SK-N-SH treated with all-trans-retinoic acid at 6 μM for 48 hours (cell line): ENCODE measurements around the gene CAMSAP2.

Experiments used
- GLIS3 ChIP-seq: fragments of 250-450 bp; sonication (Bioruptor Pico); IDR thresholded peaks from 2 replicates; pipeline ENCODE4 v1.5.0; 2020; ENCODE audit warnings: mild to moderate bottlenecking, moderate library complexity
- ZNF565 ChIP-seq: fragments of 450-650 bp; formaldehyde crosslinking; conservative IDR thresholded peaks from 2 replicates; pipeline ENCODE4 v1.5.0; 2020; ENCODE audit warnings: low read depth, mild to moderate bottlenecking, moderate library complexity
- ZNF70 ChIP-seq: fragments of 450-650 bp; formaldehyde crosslinking; IDR thresholded peaks from 2 replicates; pipeline ENCODE4 v1.5.0; 2020; ENCODE audit warnings: mild to moderate bottlenecking, moderate library complexity
- TF ChIP-seq, protein P1 (sequence below): fragments of 250-450 bp; sonication (Bioruptor Pico); IDR thresholded peaks from 2 replicates; pipeline ENCODE4 v1.5.1; 2020; ENCODE audit warnings: low read depth, mild to moderate bottlenecking, moderate library complexity

DNA sequence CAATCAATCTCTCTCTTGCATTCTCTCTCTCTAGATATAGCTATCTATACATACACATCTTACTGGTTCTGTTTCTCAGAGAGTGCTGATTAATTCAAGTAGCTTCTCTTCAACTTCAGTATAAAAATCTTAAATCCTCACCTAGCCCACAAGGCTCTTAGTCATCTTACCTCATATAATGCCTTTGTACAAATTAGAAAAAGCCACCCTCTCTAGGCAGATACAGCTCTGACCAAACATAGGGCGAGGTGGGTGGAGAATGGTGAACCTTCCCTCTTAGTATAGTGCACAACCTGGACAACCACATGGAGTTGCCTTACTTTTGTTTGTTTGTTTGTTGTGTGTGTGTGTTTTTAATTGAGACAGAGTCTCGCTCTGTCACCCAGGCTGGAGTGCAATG lies 150.9 kb downstream of the CAMSAP2 start:
- TF ChIP-seq, protein P1, sequence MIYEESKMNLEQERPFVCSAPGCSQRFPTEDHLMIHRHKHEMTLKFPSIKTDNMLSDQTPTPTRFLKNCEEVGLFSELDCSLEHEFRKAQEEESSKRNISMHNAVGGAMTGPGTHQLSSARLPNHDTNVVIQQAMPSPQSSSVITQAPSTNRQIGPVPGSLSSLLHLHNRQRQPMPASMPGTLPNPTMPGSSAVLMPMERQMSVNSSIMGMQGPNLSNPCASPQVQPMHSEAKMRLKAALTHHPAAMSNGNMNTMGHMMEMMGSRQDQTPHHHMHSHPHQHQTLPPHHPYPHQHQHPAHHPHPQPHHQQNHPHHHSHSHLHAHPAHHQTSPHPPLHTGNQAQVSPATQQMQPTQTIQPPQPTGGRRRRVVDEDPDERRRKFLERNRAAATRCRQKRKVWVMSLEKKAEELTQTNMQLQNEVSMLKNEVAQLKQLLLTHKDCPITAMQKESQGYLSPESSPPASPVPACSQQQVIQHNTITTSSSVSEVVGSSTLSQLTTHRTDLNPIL (CRISPR knock-in tag), result no peak
- TF ChIP-seq ZNF70 (CRISPR knock-in tag) (no peak), ZNF565 (CRISPR knock-in tag) (no peak), GLIS3 (CRISPR knock-in tag) (no peak)
